ENCODE results near the gene MAST4. TPM values are rescaled to one million over a fixed set of nuclear protein-coding genes. Genes with fewer than 3 reads are reported as not detected.

The MAST4 gene
- total and polyA plus RNA-seq, 12 donors, result 29.6 to 93.3 (median 76.6) TPM

DNA sequence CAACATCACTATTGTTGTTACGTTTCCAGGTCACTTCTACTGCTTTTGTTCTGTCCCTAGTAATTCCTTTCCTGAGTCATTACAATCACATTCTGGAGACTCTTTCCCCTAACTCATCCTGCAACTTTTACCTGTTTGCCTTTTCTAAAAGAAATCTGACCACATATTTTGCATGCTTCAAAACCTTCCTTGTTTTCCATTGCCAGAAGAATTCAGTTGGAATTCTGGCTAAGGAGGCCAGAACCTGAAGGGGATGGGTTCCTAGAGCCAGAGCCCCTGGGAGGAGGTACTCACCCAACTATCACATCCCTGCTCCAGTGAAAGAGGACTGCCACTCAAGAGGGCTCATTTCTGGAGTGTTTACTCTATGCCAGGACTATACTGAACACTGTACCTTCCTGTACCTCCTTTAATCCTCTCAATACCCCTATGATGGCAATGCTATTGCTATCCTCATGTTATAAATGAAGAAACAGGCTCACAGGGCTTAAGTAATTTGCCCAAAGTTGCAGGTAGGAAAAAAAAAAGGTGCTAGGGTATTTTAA, 42.8 kb upstream of the MAST4 start:
- Histone ChIP-seq H3K9me3 (peaks cover 0 to 23% (median 0%) of the 10 kb centered on the region in 11 donors), H3K36me3 (no peaks in the 10 kb centered on the region), H3K4me3 (no peak overlapping the region), H3K4me1 (no peaks in the 10 kb centered on the region), H3K27me3 (no peaks in the 10 kb centered on the region), H3K27ac (no peak overlapping the region)
- WGBS, 2 donors, result 75 to 89% methylated on average over 1 of the region's 1 CpG
- TF ChIP-seq, protein P1, sequence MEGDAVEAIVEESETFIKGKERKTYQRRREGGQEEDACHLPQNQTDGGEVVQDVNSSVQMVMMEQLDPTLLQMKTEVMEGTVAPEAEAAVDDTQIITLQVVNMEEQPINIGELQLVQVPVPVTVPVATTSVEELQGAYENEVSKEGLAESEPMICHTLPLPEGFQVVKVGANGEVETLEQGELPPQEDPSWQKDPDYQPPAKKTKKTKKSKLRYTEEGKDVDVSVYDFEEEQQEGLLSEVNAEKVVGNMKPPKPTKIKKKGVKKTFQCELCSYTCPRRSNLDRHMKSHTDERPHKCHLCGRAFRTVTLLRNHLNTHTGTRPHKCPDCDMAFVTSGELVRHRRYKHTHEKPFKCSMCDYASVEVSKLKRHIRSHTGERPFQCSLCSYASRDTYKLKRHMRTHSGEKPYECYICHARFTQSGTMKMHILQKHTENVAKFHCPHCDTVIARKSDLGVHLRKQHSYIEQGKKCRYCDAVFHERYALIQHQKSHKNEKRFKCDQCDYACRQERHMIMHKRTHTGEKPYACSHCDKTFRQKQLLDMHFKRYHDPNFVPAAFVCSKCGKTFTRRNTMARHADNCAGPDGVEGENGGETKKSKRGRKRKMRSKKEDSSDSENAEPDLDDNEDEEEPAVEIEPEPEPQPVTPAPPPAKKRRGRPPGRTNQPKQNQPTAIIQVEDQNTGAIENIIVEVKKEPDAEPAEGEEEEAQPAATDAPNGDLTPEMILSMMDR (IDR thresholded peaks at IDR 0.05), result no peak
- intact Hi-C loops (cut with DNase I), result no loop called here
- no peak for ATAC-seq
- DNase-seq, result no peak

DNA sequence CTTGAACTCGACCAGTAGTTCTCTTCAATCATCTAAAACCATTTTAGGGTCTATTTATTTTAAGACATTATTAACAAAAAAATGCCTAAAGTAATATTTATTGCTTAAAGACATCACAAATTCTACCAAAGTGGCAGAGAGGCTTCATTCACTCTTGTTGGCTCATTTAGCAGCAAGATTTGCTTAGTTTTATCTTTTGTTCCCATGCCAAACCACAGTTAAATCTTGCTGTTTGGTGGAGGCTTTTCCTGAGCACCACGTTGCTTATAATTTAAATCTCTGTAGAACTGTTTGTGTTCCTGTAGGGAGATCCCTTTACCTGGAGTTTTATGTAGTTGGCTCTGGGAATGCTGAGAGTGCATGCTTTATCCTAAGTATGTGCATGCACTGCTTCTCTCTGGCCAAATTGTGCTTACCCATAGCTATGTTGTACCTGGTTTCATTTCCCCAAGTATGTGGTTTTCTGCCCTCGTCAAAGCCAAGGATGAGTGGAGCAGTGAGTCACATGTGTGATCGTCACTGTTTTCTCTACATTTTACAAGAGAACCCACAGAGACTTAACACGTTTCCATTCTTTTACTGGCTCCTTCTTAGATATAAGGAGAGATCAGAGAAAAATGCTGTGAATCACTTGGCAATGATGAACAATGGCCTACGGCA, 42.1 kb upstream of the MAST4 start:
- TF ChIP-seq, protein P1 (IDR thresholded peaks at IDR 0.05), result no peak
- WGBS, 2 donors, result 80 to 82% methylated on average over 6 of the region's 6 CpGs
- H3K27ac ChIP-seq, result no peak overlapping the region
- ATAC-seq (peak in 1 of 8 donors; percentile 35), DNase-seq (no peak)
- H3K27me3 ChIP-seq, result no peaks in the 10 kb centered on the region
- H3K4me3 ChIP-seq, result no peak overlapping the region
- H3K4me1 ChIP-seq, result no peaks in the 10 kb centered on the region
- peaks cover 0 to 18% (median 0%) of the 10 kb centered on the region in 11 donors for H3K9me3 ChIP-seq
- H3K36me3 ChIP-seq, result no peaks in the 10 kb centered on the region
- intact Hi-C loops (cut with DNase I), result no loop called here

DNA sequence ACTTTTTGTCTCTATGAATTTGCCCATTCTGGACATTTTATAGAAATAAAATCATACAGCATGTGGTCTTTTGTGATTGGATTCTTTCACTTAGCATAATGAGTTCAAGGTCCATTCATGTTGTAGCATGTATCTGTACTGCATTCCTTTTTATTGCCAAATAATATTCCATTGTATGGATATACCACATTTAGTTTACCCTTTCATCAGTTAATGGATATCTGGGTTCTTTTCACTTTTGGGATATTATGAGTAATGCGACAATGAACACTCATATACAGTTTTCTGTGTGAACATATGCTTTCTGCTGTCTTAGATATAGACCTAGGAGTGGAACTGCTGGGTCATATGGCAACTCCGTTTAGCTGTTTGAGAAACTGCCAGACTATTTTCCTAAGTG, 41.3 kb upstream of the MAST4 start:
- WGBS, 2 donors, result 91 to 92% methylated on average over 2 of the region's 2 CpGs
- TF ChIP-seq, protein P1 (IDR thresholded peaks at IDR 0.05), result no peak
- no peak overlapping the region for H3K4me3 ChIP-seq
- peaks cover 0 to 15% (median 0%) of the 10 kb centered on the region in 11 donors for H3K9me3 ChIP-seq
- intact Hi-C loops (cut with DNase I), result no loop called here
- H3K27me3 ChIP-seq, result no peaks in the 10 kb centered on the region
- no peak for DNase-seq
- no peaks in the 10 kb centered on the region for H3K4me1 ChIP-seq
- H3K36me3 ChIP-seq, result no peaks in the 10 kb centered on the region
- ATAC-seq, result no peak
- H3K27ac ChIP-seq, result no peak overlapping the region

DNA sequence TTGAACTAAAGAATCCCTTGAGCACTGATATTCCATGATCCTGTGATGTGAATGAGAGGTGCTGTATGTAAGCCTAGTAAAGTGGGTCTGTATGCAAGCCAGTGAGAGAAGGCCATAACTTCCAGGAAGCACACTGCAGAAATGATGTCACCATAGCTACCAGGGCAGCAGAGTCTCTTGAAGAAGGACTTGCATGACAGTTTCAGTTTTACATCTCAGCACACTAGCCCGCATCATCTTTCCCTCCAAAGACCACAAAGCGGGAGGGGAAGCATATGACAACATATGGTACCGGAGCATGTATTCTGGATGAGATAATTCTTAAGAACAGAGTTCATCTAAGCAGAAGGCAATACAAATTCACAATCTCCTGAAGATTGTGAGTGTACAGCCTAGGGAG, 37.6 kb upstream of the MAST4 start:
- Histone ChIP-seq H3K4me3 (no peak overlapping the region), H3K27ac (no peak overlapping the region), H3K36me3 (no peaks in the 10 kb centered on the region), H3K9me3 (peaks cover 0 to 19% (median 0%) of the 10 kb centered on the region in 11 donors), H3K27me3 (no peaks in the 10 kb centered on the region), H3K4me1 (no peaks in the 10 kb centered on the region)
- ATAC-seq, result peak in 2 of 8 donors; percentile 20 to 22
- no peak for DNase-seq
- intact Hi-C loops (cut with DNase I), result no loop called here
- WGBS, 2 donors, result 74 to 89% methylated on average over 3 of the region's 3 CpGs
- TF ChIP-seq, protein P1 (IDR thresholded peaks at IDR 0.05), result no peak
